RWPE2 (cell line): ENCODE data around the gene PCDHGA8.
"Not testable (repeated sequence)": the region's sequence is repeated elsewhere in the genome, so short reads cannot be mapped to it uniquely, and the experiment has no call there.

Experiments used
- ATAC-seq: fragments of 200-7000 bp; cut with Tn5 transposase; 3 replicates; pipeline ENCODE4 v1.9.1; 2021; ENCODE audit warnings: low read depth
- DNase-seq: peaks from one replicate; pipeline ENCODE4 v3.0.0-alpha.2; 2020; ENCODE audit warnings: low spot score
- H3K27ac ChIP-seq: fragments of 450-650 bp; 2 replicates; pipeline ENCODE4 v1.5.1; 2017; ENCODE audit warnings: mild to moderate bottlenecking; ENCODE audit not compliant: poor library complexity, severe bottlenecking
- H3K27me3 ChIP-seq: fragments of 250-450 bp; sonication (Bioruptor Pico); 2 replicates; pipeline ENCODE4 v1.5.1; 2021; ENCODE audit warnings: mild to moderate bottlenecking, moderate library complexity; ENCODE audit not compliant: insufficient read depth, poor library complexity, severe bottlenecking
- H3K36me3 ChIP-seq: fragments of 250-450 bp; sonication (Bioruptor Pico); 2 replicates; pipeline ENCODE4 v1.5.1; 2020; ENCODE audit warnings: low read depth, mild to moderate bottlenecking, moderate library complexity
- H3K4me1 ChIP-seq: fragments of 250-450 bp; sonication (Bioruptor Pico); 2 replicates; pipeline ENCODE4 v1.5.1; 2021; ENCODE audit warnings: mild to moderate bottlenecking, moderate library complexity; ENCODE audit not compliant: insufficient read depth, poor library complexity, severe bottlenecking
- H3K4me3 ChIP-seq: fragments of 250-450 bp; sonication (Bioruptor Pico); 2 replicates; pipeline ENCODE4 v1.5.1; 2021; ENCODE audit warnings: mild to moderate bottlenecking, moderate library complexity; ENCODE audit not compliant: severe bottlenecking
- H3K9me3 ChIP-seq: fragments of 250-450 bp; sonication (Bioruptor Pico); 2 replicates; pipeline ENCODE4 v1.5.1; 2021; ENCODE audit warnings: mild to moderate bottlenecking, moderate library complexity; ENCODE audit not compliant: severe bottlenecking
- CTCF ChIP-seq: fragments of 450-650 bp; IDR thresholded peaks from one replicate; pipeline ENCODE4 v1.5.1; 2017; ENCODE audit warnings: mild to moderate bottlenecking, moderate library complexity; ENCODE audit not compliant: poor library complexity, severe bottlenecking

The PCDHGA8 gene

DNA sequence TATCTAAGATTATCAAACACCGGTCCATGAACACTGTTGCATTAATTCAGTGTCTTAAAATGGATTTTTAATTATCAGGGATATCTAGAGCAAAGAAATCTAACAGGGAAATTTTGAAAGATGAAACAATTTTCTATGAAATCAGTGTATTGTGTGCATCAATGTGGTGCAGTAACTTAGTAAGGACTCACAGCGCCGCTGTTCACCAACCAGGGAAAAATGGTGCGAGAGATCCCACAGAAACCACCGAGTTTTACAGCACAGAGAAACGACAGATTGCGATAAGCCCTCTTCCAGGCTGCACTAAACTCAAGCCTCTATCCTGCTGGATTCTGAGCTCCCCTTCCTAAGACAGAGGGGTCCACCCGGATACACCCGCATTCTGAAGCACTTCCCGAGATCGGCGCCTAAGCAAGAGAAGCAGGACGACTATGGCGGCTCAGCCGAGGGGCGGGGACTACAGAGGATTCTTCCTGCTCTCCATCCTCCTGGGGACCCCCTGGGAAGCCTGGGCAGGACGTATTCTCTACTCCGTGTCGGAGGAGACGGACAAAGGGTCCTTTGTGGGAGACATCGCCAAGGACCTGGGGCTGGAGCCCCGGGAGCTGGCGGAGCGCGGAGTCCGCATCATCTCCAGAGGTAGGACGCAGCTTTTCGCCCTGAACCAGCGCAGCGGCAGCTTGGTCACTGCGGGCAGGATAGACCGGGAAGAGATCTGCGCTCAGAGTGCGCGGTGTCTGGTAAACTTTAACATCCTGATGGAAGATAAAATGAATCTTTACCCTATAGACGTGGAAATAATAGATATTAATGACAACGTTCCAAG lies 9.8 kb upstream of the PCDHGA8 start, which contains the start of gene PCDHGA7:
PCDHGA7 (plus strand) TSS at position 274 of the 826 bp plus-strand sequence; CDS start at position 432, 158 bp downstream.
- Histone ChIP-seq H3K27ac (no peak within 1 kb of the TSS), H3K4me1 (no peaks in the 10 kb centered on the region), H3K27me3 (peaks cover 36% of the 10 kb centered on the region), H3K4me3 (peak within 1 kb of the TSS; percentile 34), H3K9me3 (peaks cover 16% of the 10 kb centered on the region), H3K36me3 (no peaks in the 10 kb centered on the region)
- DNase-seq (no peak), ATAC-seq (peak; percentile 60; the same call in 2 of the 3 replicates)
- peak; percentile 74 for TF ChIP-seq CTCF

GRCh38 chr5:141383345-141383744 lies 9.1 kb upstream of the PCDHGA8 start:
- Histone ChIP-seq H3K27me3 (peaks cover 36% of the 10 kb centered on the region), H3K36me3 (no peaks in the 10 kb centered on the region), H3K27ac (no peak overlapping the region), H3K9me3 (peaks cover 18% of the 10 kb centered on the region), H3K4me3 (no peak overlapping the region), H3K4me1 (no peaks in the 10 kb centered on the region)
- ATAC-seq: no peak
- no peak for TF ChIP-seq CTCF
- no peak for DNase-seq

- ATAC-seq (no peak), DNase-seq (no peak)
- Histone ChIP-seq H3K36me3 (no peaks in the 10 kb centered on the region), H3K9me3 (peaks cover 32% of the 10 kb centered on the region), H3K4me1 (no peaks in the 10 kb centered on the region), H3K27me3 (peaks cover 27% of the 10 kb centered on the region), H3K27ac (no peak overlapping the region), H3K4me3 (no peak overlapping the region)
- TF ChIP-seq CTCF: no peak
These were observed 7.8 kb upstream of the PCDHGA8 start for GRCh38 chr5:141384471-141385267.

DNA sequence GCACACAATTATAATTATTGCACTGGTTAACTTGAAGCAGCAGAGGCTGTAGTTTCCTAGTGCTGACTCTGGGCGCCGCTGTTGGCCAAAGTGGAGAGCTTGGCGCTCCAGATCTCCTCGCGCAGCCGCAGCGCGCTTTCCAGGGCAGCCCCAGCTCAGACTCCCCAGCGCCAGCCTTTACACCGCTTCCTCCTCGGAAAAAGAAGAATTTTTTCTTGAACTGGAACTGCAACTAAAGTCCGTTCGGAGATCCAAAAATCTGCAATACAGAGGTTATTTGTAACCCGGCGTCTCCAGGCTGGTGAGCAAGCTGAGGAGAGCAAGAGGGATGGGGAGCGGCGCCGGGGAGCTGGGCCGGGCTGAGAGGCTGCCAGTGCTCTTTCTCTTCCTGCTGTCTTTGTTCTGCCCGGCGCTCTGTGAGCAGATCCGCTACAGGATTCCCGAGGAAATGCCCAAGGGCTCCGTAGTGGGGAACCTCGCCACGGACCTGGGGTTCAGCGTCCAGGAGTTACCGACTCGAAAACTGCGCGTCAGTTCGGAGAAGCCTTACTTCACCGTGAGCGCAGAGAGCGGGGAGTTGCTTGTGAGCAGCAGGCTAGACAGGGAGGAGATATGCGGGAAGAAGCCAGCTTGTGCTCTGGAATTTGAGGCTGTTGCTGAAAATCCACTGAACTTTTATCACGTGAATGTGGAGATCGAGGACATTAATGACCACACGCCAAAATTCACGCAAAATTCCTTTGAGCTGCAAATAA lies 4.7 kb upstream of the PCDHGA8 start, which contains the start of gene PCDHGB4:
PCDHGB4 (plus strand) TSS at position 142 of the 755 bp plus-strand sequence; CDS start at position 329, 187 bp downstream.
- H3K9me3 ChIP-seq: peaks cover 49% of the 10 kb centered on the region
- peak; percentile 92 for ATAC-seq

More for the DNA sequence above, 4.7 kb upstream of the PCDHGA8 start, which contains the start of gene PCDHGB4:
- not testable (repeated sequence) for DNase-seq, H3K4me1 ChIP-seq, H3K27me3 ChIP-seq, H3K27ac ChIP-seq, H3K36me3 ChIP-seq
- peak; percentile 94 for TF ChIP-seq CTCF
- H3K4me3 ChIP-seq: peak within 1 kb of the TSS; percentile 26
